NCI-H1417 treated with DMSO at 0.1 percent for 48 hours (cell line): ENCODE measurements around the gene UTF1.

Experiments
- DNase-seq: peaks from one replicate; lab custom pipeline; 2025; lab: John Stamatoyannopoulos, UW

Gene UTF1

DNA sequence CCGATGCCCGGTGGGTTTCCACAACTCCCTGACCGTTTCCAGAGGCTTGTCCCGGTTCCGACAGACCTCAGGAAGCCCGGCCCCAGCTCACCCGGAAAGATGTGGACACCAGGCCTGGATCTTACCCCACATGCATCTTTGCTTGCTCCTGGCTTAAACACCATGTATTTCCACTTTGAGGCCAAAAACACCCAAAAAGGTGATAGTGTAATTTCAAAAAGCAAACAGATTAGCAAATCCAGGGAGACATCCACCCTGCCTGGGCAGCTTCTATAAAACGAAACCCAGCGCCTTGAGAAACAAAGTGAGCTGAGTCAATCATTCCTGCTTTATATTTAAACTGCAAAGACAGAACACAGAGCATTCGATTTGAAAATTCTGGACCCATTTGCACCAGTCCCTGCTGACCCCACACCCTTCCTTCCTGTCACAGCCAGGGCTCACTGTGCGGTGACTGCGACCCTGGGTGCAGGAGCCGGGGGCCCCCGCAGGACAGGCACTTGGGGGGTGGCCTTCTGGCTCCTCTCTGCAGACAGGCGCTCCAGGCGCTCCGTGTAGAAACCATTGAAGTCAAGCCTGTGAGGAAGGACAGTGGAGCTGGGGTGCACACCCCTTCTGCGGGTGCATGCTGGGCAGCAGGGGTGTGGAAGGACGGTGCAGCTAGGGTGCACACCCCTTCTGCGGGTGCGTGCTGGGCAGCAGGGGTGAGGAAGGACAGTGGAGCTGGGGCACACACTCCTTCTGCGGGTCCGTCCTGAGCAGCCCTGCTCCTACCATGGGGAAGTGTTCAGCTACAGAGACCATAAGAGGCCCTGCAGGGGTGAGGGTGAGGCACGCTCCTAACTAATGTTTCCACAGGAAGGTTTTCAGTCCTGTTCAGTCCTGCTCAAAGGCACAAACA lies 49.6 kb downstream of the UTF1 start:
- DNase-seq, result no peak

DNA sequence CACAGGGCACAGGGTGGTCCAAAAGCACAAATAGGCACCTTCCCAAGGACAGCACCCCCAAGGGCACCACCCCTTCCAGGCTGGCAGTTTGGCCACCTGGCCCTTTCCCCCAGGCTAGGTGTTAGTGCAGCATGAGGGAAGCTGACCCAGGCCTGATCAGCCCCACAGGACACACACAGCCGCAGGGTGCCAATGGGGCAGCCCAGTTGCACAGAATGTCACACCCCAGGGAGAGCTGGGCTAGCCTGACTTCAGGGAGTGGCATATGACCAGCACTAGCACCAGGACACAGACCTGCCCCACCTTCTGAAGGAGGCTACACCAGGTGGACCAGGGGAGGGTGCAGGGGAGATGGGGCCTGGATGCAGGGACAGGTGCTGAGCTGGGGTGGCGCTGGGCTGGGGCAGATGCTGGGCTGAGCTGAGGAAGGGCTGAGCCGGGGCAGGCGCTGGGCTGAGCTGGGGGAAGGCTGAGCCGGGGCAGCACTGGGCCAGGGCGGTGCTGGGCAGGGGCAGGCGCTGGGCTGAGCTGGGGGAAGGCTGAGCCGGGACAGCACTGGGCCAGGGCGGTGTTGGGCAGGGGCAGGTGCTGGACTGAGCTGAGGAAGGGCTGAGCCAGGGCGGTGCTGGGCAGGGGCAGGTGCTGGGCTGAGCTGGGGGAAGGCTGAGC lies 50.5 kb downstream of the UTF1 start:
- DNase-seq, result no peak

DNA sequence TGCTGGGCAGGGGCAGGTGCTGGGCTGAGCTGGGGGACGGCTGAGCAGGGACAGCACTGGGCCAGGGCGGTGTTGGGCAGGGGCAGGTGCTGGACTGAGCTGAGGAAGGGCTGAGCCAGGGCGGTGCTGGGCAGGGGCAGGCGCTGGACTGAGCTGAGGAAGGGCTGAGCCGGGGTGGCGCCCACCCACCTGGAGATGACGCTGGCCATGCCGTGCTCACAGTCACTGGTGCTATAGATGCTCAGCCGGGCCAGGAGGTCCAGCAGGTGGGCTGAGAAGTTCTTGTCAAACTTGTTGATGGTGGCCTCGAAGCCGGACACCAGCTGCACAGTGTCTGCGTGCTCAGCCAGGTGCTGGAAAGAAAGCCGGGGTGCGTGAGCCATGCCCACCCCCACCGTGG lies 51.1 kb downstream of the UTF1 start:
- DNase-seq, result no peak
